ENCODE measurements around the gene CNTN6. TPM values are rescaled to one million over a fixed set of nuclear protein-coding genes. Genes with fewer than 3 reads are reported as not detected.

The CNTN6 gene
- total RNA-seq, 1 experiment from 2014 or later: not detected

GRCh38 chr3:1262246-1262645 is 169.4 kb downstream of the CNTN6 start:
- H3K4me3 Mint-ChIP-seq: no peak overlapping the region
- no peak overlapping the region for H3K4me2 ChIP-seq (ENCODE audit: insufficient read depth, insufficient read length, low read length)
- H3K4me1 Mint-ChIP-seq: 0 out of 4 replicates have a peak, but pooled peaks cover 0 to 3% of the 10 kb centered on the region in 2 experiments
- no peak overlapping the region for H3K27ac Mint-ChIP-seq
- no peak overlapping the region for H4K91ac ChIP-seq (ENCODE audit: insufficient read length, low read depth, low read length)
- H3K14ac ChIP-seq (ENCODE audit: insufficient read depth, low read length): no peak overlapping the region
- no peaks in the 10 kb centered on the region for H3K9me3 Mint-ChIP-seq
- H3K27me3 ChIP-seq (ENCODE audit: insufficient read depth, low read length): no peaks in the 10 kb centered on the region
- H3K9ac ChIP-seq (ENCODE audit: extremely low read depth, insufficient read length, low read length): no peak overlapping the region
- H3K18ac ChIP-seq (ENCODE audit: insufficient read length, low read depth, low read length): no peak overlapping the region
- no peaks in the 10 kb centered on the region for H3K23me2 ChIP-seq (ENCODE audit: insufficient read length, low read depth, low read length, poor library complexity, severe bottlenecking)
- H2BK20ac ChIP-seq (ENCODE audit: low read depth, low read length, poor library complexity, severe bottlenecking): no peak overlapping the region
- no CpG with 5 or more reads among the region's 2 CpGs for WGBS (ENCODE audit: extremely low coverage, insufficient read length, low lambda C conversion rate)
- H2AK5ac ChIP-seq (ENCODE audit: insufficient read length, low read length): no peak overlapping the region
- no peak overlapping the region for H4K8ac ChIP-seq (replicated peaks; ENCODE audit: insufficient read length, low read depth, low read length)
- H3K27me3 Mint-ChIP-seq (ENCODE audit: low read depth): no peaks in the 10 kb centered on the region
- H2AFZ ChIP-seq (ENCODE audit: low read length): no peak overlapping the region
- no peak overlapping the region for H4K5ac ChIP-seq (ENCODE audit: insufficient read length, low read depth, low read length)
- H3K9me3 ChIP-seq (ENCODE audit: control insufficient read depth, low read depth, low read length): no peaks in the 10 kb centered on the region
- H2BK15ac ChIP-seq (ENCODE audit: low read depth, low read length): no peak overlapping the region
- H3K27ac ChIP-seq (ENCODE audit: insufficient read length, low read depth, low read length): no peak overlapping the region
- no peak overlapping the region for H3T11ph ChIP-seq (ENCODE audit: low read length)
- no peak overlapping the region for H2BK12ac ChIP-seq (ENCODE audit: insufficient read length, low read depth, low read length)
- no peak overlapping the region for H2BK5ac ChIP-seq (ENCODE audit: insufficient read length, low read length)
- no peak overlapping the region for H3K56ac ChIP-seq (ENCODE audit: insufficient read length, low read depth, low read length)
- DNase-seq: no peak
- no peaks in the 10 kb centered on the region for H4K20me1 ChIP-seq (ENCODE audit: control insufficient read depth, insufficient read depth, insufficient read length)
- H3K4me1 ChIP-seq (ENCODE audit: insufficient read depth, low read length): no peaks in the 10 kb centered on the region
- H3K79me2 ChIP-seq (ENCODE audit: insufficient read depth, low read length): no peaks in the 10 kb centered on the region
- no peak overlapping the region for H2BK120ac ChIP-seq (ENCODE audit: low read depth, low read length, poor library complexity, severe bottlenecking)
- H3K79me1 ChIP-seq (ENCODE audit: insufficient read depth, low read depth, low read length, poor library complexity, severe bottlenecking): no peaks in the 10 kb centered on the region
- no peak for TF ChIP-seq CTCF (conservative IDR thresholded peaks at IDR 0.05)
- no peak overlapping the region for H3K4ac ChIP-seq (ENCODE audit: low read depth, low read length)
- H3K36me3 Mint-ChIP-seq (ENCODE audit: insufficient read depth in 1 of 3, low read depth in 3 of 3): no peaks in the 10 kb centered on the region
- no peak overlapping the region for H3K23ac ChIP-seq (ENCODE audit: insufficient read length, low read depth, low read length)
